ENCODE data around the gene PALM. TPM values are rescaled to one million over a fixed set of nuclear protein-coding genes. Genes with fewer than 3 reads are reported as not detected.
A peak's percentile ranks its signal among the peaks of the same experiment; 100 is the strongest.

The PALM gene
- total RNA-seq, 1 experiment from 2014 or later: 4.4 TPM

DNA sequence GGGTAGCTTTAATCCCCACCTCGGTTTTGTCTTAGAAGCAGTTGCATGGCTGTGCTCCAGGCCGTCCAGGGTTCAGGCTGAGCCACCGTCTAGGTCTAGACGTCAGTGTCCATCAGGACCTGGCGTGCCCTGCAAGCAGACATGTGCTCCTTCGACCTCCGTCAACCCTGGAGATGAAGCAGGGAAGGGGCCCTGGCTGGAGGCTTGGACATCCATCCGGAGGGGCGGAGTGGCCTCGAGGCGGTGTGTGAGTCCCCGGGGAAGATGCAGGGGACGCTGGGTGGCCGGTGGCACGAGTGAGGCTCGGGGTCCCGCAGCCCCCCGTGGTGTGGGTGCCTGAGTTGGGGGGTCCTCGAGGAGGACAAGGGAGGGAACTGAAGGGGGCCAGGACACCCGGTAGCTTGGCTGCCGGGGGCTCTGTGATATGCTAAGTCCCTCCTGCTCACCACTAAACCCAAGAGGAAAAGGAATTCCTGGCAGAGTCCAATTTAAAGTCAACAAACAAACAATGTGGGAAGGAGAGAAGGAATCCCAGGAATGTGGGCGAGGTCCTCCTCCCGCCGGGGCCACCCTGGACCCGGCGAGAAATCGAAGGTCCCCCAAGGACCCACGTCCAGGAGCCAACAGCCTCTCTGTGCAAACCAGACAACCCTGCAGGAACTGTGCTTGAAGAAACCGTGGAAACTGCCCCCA lies 73.6 kb downstream of the PALM start:
- Histone ChIP-seq H3K4me1 (peaks cover 5% of the 10 kb centered on the region; the same call in 1 of the 2 replicates), H3K4me3 (peak overlapping the region; percentile 50), H3K27me3 (no peaks in the 10 kb centered on the region), H3K36me3 (no peaks in the 10 kb centered on the region), H3K9me3 (replicated peaks) (no peaks in the 10 kb centered on the region), H3K27ac (peak overlapping the region; percentile 70; the same call in 1 of the 2 replicates)
- DNase-seq: peak; percentile 54 to 66

DNA sequence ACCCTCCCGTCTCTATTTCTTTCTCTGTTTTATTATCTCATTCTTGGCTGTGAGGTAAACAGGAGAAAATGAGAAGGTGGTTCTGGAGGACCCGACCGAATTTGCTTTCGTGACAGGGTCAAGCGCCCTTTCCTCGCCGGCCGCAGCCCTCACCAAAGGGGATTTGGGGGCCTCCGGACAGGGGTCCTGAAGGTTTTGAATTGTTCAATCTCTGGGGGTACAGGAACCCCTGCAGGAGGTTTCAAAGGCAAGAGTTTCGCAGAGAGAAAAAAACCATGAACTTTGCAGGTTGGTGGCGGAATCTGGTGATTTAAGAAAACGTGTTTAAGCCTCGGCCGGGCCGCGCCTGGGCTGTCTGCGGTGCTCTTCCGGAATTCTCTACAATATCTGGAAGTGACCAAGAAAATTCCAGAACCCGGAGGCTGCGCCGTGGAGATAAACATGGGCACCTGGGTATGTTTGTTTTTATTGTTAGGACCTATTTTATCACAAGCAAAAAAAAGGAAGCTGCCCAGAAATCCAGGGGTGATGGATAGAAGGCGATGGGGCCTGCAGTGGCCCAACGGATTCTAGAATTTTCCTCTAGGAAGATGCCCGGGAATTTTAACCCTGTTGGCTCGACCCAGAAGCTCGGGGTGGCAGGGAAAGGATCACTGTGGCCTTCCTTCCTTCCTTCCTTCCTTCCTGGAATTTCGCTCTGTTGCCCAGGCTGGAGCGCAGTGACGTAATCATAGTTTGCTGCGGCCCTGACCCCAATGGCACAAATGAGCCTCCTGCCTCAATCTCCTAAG lies 74.3 kb downstream of the PALM start:
- H3K27me3 ChIP-seq: no peaks in the 10 kb centered on the region
- H3K9me3 ChIP-seq (replicated peaks): no peaks in the 10 kb centered on the region
- no peak for DNase-seq
- peak overlapping the region; percentile 70; the same call in 1 of the 2 replicates for H3K27ac ChIP-seq
- H3K4me3 ChIP-seq: peak overlapping the region; percentile 50
- no peaks in the 10 kb centered on the region for H3K36me3 ChIP-seq
- peaks cover 6% of the 10 kb centered on the region; the same call in 1 of the 2 replicates for H3K4me1 ChIP-seq

DNA sequence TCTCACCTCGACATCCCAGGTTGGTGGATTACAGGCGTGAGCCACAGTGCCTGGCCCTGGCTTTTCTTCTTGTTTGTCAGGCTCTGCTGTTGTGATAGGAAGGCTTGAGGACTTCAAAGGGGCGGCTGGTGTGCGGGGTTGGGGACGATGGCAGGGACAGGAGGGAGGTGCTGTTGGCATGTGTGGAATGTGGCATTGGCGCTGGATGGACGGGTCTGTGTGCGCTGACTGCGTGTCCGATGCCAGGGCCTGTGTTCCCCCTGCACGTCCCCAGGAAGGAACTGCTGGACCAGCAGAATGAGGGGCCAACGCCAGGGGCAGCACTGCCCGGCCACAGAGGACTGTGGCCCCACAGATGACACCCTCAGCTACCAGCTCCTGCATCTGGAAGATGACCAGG lies 75.8 kb downstream of the PALM start:
- no peaks in the 10 kb centered on the region for H3K36me3 ChIP-seq
- no peak for DNase-seq
- H3K4me1 ChIP-seq: peaks cover 12% of the 10 kb centered on the region; the same call in 1 of the 2 replicates
- no peak overlapping the region for H3K4me3 ChIP-seq
- no peaks in the 10 kb centered on the region for H3K9me3 ChIP-seq (replicated peaks)
- H3K27me3 ChIP-seq: no peaks in the 10 kb centered on the region
- no peak overlapping the region for H3K27ac ChIP-seq

DNA sequence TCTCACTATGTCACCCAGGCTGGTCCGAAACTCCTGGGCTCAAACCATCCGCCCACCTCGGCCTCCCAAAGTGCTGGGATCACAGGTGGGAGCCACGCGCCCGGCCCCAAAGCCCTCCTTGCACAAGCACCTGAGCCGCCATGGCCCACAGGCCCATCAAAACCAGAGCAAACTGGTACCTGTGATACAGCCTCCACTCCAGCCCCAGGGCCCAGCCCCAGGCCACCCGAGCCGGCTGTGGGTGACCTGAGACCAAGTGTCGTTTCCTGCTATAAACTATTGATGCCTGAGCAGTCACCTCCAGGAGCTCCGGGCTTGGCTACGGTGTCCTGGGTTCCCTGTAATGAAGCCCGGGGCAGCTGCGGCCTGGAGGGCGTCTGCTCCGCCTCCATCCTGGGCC lies 78.8 kb downstream of the PALM start:
- Histone ChIP-seq H3K36me3 (no peaks in the 10 kb centered on the region), H3K27ac (no peak overlapping the region), H3K9me3 (replicated peaks) (no peaks in the 10 kb centered on the region), H3K4me1 (peaks cover 18% of the 10 kb centered on the region; the same call in 1 of the 2 replicates), H3K4me3 (no peak overlapping the region), H3K27me3 (no peaks in the 10 kb centered on the region)
- no peak for DNase-seq

DNA sequence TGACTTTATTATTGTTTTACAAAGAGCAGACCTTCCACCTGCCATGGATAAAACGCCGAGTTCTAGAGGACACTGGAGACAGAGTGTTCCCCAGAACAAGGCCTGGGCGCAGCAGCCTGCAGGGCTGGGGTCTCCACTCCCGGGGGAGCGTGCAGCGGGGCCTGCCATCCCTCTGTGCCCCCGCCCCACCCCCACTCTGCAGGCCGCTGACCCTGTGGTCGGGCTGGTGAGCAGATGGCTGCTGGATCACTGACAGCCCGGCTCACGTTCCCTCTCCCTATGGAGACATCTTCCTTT lies 79.9 kb downstream of the PALM start:
- peak overlapping the region; percentile 46 for H3K4me3 ChIP-seq
- no peak for DNase-seq
- H3K27me3 ChIP-seq: no peaks in the 10 kb centered on the region
- H3K27ac ChIP-seq: peak overlapping the region; percentile 59
- H3K9me3 ChIP-seq (replicated peaks): no peaks in the 10 kb centered on the region
- no peaks in the 10 kb centered on the region for H3K36me3 ChIP-seq
- H3K4me1 ChIP-seq: peaks cover 18% of the 10 kb centered on the region; the same call in 1 of the 2 replicates

DNA sequence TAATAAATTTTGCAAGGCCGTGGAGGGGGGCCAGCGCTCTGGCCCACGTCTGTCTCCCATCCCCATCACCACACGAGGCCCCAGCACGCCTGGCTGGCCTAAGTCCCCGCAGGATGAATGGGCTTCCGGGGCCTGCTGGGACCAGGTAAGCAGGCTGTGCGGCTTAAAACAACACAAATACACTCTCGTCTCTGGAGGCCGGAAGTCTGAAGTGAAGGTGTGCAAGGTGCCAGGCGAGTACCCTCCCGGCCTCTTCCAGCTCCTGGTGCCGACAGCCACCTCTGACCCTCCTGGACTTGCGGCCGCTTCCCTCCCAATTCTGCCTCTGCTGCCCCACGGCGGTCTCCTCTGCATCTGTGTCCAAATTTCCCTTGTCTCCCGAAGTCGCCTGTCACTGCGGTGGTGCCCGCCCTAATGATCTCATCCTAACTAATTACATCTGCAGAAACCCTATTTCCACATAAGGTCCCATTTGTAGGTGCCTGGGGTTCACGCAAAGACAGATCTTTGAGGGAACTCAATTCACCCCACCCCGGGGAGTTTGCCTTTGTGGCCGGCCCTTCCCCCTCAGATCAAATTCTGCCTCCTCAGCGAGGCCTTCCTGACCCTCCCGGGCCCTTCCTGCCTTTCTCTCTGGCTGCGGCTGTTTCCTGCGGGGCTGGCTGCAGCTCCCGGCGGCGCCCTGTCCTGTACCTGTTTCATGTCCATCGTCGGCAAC lies 80.4 kb downstream of the PALM start:
- Histone ChIP-seq H3K27ac (peak overlapping the region; percentile 59), H3K4me3 (peak overlapping the region; percentile 46), H3K4me1 (peaks cover 18% of the 10 kb centered on the region; the same call in 1 of the 2 replicates), H3K9me3 (replicated peaks) (no peaks in the 10 kb centered on the region), H3K27me3 (no peaks in the 10 kb centered on the region), H3K36me3 (no peaks in the 10 kb centered on the region)
- DNase-seq: peak; percentile 61 to 66

DNA sequence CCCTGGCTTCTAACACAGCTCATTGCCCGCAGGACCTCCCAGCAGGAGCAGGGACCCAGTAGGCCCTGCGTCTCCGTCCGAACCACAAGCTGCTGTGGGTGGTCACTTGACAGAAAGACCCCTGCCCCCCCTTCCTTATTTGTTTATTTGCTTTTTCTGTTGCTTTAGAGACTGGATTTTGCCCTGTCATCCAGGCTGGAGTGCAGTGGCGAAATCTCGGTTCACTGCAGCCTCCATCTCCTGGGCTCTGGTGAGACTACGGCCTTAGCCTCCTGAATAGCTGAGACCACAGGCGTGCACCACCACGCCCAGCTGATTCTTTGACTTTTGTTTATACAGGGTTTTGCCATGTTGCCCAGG lies 80.9 kb downstream of the PALM start:
- Histone ChIP-seq H3K9me3 (replicated peaks) (no peaks in the 10 kb centered on the region), H3K27me3 (no peaks in the 10 kb centered on the region), H3K4me3 (peak overlapping the region; percentile 46), H3K36me3 (no peaks in the 10 kb centered on the region), H3K4me1 (peaks cover 18% of the 10 kb centered on the region; the same call in 1 of the 2 replicates), H3K27ac (peak overlapping the region; percentile 59)
- DNase-seq: peak in 1 of 2 experiments; percentile 34

DNA sequence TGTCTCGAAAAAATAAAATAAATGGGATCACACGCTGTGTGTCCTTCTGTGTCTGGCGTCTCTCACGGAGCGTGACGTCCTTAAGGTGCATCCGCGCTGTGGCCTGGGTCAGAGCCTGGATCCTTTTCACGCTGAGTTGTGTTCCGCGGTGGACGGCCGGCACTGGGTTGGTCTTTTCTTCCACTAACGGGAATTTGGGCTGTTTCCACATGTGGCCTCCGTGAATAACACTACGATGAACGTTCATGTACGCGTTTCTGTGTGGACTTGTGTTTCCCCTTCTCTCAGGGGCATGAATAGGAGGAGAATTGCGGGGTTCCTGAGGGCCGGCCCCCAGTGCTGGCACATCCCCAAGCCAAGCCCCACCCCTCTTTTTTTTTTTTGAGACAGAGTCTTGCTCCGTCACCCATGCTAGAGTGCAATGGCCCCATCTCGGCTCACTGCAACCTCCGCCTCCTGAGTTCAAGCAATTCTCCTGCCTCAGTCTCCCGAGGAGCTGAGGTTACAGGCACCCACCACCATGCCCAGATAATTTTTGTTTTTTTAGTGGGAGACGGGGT lies 82.4 kb downstream of the PALM start:
- Histone ChIP-seq H3K4me1 (peaks cover 18% of the 10 kb centered on the region; the same call in 1 of the 2 replicates), H3K27ac (no peak overlapping the region), H3K4me3 (no peak overlapping the region), H3K36me3 (no peaks in the 10 kb centered on the region), H3K9me3 (replicated peaks) (no peaks in the 10 kb centered on the region), H3K27me3 (no peaks in the 10 kb centered on the region)
- no peak for DNase-seq

DNA sequence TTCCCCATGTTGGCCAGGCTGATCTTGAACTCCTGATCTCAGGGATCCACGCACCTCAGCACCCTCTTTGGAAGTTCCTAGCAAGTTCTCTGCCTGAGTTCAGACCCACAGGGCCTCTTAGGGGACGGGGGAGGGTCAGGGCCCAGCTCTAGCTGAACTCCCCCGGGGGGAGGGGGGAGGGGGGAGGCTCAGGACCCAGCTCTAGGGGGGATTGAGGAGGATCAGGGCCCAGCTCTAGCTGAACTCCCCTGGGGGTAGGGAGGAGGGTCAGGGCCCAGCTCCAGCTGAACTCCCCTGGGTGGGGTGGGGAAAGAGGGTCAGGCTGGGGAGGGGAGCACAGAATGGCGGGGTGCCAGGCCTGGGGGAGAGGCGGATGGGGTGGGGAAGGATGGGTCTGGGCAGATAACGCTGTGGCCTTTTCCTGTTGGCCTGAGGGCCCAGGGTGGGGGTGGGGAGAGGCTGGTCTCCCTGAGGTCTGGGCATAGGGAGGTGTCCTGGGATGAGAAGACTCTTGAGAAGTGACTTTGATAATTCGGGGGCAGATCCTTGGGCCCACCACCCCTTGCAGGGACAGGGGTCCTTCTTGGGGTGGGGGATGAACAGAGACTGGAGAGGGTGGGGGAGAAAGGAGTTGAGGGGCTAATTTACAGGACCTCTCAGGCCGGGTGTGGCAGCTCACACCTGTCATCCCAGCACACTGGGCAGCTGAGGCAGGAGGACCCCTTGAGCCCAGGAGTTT lies 83.0 kb downstream of the PALM start:
- H3K4me1 ChIP-seq: peaks cover 18% of the 10 kb centered on the region; the same call in 1 of the 2 replicates
- H3K4me3 ChIP-seq: no peak overlapping the region
- H3K27ac ChIP-seq: no peak overlapping the region
- H3K36me3 ChIP-seq: no peaks in the 10 kb centered on the region
- no peaks in the 10 kb centered on the region for H3K27me3 ChIP-seq
- no peaks in the 10 kb centered on the region for H3K9me3 ChIP-seq (replicated peaks)
- no peak for DNase-seq

DNA sequence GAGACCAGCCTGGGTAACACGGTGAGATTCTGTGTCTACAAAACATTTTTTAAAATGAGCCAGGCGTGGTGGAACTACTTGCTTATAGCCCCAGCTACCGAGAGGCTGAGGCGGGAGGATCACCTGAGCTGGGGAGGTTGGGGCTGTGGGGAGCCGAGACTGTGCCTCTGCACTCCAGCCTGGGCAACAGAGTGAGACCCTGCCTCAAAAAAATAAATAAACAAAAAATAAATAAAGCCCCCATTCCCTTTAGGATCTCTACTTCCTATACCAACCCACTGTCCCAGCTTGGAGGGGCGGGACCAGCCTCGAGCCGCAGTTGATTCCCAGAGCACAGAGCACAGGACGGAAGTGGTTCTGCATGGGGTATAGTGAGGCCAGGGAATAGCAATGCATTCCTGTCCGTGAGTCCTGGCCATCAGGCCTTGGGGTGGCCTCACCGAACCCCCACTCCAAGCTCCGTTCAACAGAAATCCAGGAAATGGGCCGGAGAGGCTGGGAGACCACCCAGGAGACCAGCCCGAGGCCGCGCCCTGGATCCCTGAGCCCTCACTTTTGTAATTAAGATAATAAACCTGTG lies 83.7 kb downstream of the PALM start:
- Histone ChIP-seq H3K4me1 (peaks cover 18% of the 10 kb centered on the region; the same call in 1 of the 2 replicates), H3K27me3 (no peaks in the 10 kb centered on the region), H3K27ac (no peak overlapping the region), H3K9me3 (replicated peaks) (no peaks in the 10 kb centered on the region), H3K4me3 (no peak overlapping the region), H3K36me3 (no peaks in the 10 kb centered on the region)
- DNase-seq: peak in 1 of 2 experiments; percentile 54

DNA sequence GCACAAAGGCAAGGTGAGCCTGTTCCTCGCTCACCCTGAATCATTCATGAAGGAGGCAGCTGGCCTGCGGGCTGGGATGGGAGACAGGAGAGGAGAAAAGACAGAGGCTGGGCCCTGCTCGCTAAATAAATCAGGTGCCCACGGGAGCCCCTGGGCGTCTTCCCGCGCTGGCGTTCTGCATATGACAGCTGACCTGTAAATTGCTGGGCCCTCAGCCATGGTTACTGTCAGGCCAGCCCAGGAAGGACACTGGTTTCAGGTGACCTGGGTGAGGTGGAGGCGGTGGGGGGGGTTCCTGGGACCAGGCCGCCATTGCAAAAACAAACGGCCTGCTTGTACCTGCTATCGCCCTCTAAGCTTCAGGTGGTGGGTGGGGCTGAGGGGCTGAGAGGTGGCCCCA lies 85.1 kb downstream of the PALM start:
- H3K27me3 ChIP-seq: no peaks in the 10 kb centered on the region
- no peak for DNase-seq
- H3K36me3 ChIP-seq: peaks cover 9% of the 10 kb centered on the region
- H3K27ac ChIP-seq: no peak overlapping the region
- no peaks in the 10 kb centered on the region for H3K9me3 ChIP-seq (replicated peaks)
- peaks cover 12% of the 10 kb centered on the region; the same call in 1 of the 2 replicates for H3K4me1 ChIP-seq
- H3K4me3 ChIP-seq: no peak overlapping the region

DNA sequence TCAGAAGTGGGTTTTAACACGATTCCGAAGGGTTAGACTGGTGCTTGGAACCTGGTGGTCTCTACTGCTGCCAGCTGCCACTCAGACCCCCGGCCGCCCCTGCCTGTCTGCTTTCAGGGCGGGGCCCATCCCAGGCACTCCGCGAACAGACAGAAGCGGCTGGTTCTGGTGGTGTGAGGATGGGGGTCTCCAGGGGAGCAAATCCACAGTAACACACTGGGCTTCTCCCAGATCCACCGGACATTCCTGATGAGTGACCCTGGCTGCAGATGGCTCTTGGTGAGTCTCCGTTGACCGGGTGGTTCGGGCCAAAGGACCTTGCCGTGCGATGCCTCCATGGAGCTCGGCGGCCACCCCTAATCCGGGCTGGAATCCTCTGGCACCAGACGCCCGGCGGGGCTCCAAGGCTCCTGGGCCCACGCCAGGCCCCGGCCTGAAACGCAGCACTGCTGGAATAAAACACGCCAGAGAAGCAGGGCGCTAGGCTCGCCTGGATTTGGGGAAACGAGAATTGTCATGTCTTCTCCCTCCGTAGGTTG lies 86.4 kb downstream of the PALM start:
- Histone ChIP-seq H3K4me1 (peaks cover 7% of the 10 kb centered on the region; the same call in 1 of the 2 replicates), H3K9me3 (replicated peaks) (no peaks in the 10 kb centered on the region), H3K36me3 (peaks cover 20% of the 10 kb centered on the region), H3K27ac (no peak overlapping the region), H3K4me3 (no peak overlapping the region), H3K27me3 (no peaks in the 10 kb centered on the region)
- no peak for DNase-seq

DNA sequence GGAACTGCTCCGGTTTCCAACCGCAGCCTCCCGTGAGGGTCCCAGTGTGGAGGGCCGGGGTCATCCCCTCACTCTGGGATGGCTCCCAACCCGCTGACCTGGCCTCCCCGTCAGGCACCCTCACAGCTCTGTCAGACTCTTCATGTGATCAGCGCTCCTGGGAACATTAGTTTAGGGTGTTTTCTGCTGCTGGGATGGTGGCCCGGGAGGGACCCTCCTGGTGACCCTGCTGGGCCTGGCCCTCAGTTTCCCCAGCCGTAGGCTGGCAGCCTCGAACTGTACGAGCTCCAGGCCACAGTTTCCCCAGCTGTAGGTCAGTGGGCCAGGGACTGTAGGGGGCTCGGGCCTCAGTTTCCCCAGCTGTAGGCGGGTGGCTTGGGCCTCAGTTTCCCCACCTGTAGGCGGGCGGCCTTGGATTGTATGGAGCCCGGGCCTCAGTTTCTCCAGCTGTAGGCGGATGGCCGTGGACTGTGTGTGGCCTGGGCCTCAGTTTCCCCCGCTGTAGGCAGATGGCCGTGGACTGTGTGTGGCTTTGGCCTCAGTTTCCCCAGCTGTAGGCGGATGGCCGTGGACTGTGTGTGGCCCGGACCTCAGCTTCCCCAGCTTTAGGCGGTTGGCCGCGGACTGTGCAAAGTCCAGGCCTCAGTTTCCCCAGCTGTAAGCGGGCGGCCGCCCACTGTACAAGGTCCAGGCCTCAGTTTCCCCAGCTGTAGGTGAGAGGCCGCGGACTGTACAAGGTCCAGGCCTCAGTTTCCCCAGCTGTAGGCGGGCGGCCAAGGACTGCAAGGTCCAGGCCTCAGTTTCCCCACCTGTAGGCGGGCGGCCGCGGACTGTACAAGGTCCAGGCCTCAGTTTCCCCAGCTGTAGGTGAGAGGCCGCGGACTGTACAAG lies 87.2 kb downstream of the PALM start:
- Histone ChIP-seq H3K4me3 (peak overlapping the region; percentile 61), H3K27ac (no peak overlapping the region), H3K27me3 (no peaks in the 10 kb centered on the region), H3K4me1 (peaks cover 7% of the 10 kb centered on the region; the same call in 1 of the 2 replicates), H3K36me3 (peaks cover 27% of the 10 kb centered on the region), H3K9me3 (replicated peaks) (no peaks in the 10 kb centered on the region)
- DNase-seq: no peak
